ENCODE results near the gene ARID5B.

DNA sequence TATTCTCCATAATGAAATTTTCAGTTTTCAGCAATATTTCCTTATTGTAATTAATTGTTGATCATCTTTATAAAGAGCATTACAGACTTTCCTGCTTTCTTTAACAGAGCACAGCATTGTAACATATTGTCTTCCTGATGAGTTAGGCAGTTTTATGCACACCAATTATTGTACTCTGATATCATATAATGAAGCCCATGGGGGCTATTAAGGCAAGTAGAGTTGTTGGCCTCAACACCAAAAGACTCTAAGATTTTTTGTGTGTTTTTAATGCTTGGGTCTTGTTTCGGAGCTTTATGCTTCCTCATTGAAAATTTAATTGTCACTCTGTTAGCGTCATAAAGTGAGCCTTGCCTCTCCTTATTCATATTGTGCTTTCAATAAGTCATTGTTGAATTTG lies 49.2 kb upstream of the ARID5B start:
- TF ChIP-seq, protein P1, sequence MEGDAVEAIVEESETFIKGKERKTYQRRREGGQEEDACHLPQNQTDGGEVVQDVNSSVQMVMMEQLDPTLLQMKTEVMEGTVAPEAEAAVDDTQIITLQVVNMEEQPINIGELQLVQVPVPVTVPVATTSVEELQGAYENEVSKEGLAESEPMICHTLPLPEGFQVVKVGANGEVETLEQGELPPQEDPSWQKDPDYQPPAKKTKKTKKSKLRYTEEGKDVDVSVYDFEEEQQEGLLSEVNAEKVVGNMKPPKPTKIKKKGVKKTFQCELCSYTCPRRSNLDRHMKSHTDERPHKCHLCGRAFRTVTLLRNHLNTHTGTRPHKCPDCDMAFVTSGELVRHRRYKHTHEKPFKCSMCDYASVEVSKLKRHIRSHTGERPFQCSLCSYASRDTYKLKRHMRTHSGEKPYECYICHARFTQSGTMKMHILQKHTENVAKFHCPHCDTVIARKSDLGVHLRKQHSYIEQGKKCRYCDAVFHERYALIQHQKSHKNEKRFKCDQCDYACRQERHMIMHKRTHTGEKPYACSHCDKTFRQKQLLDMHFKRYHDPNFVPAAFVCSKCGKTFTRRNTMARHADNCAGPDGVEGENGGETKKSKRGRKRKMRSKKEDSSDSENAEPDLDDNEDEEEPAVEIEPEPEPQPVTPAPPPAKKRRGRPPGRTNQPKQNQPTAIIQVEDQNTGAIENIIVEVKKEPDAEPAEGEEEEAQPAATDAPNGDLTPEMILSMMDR (IDR thresholded peaks at IDR 0.05; ENCODE audit: borderline replicate concordance, extremely low read depth, low read length, poor library complexity, severe bottlenecking), result no peak
- TF ChIP-seq EZH2 (IDR thresholded peaks at IDR 0.05; ENCODE audit: borderline replicate concordance, low read depth, low read length, severe bottlenecking), result no peak
